ENCODE measurements around the gene ITGB3BP. TPM values are rescaled to one million over a fixed set of nuclear protein-coding genes. Genes with fewer than 3 reads are reported as not detected.

Gene ITGB3BP
- total and polyA plus RNA-seq, 2 of the 8 experiments (the other 6 are each of a cell fraction or from before 2014, with no cell fraction given), result 17.6 to 49.1 TPM

GRCh38 chr1:63458750-63459149 lies 64.3 kb downstream of the ITGB3BP start (continued):
- TF ChIP-seq ZNF274 (IDR thresholded peaks at IDR 0.05; ENCODE audit: borderline replicate concordance, extremely low read depth, low read length), result no peak
- TF ChIP-seq TBP (IDR thresholded peaks at IDR 0.05; ENCODE audit: low read depth, low read length), result no peak
- no peak for TF ChIP-seq JUN (IDR thresholded peaks at IDR 0.05; ENCODE audit: low read depth, low read length)
- TF ChIP-seq BACH1 (IDR thresholded peaks at IDR 0.05; ENCODE audit: low read length), result no peak
- no peak for TF ChIP-seq SIRT6 (IDR thresholded peaks at IDR 0.05; ENCODE audit: low read length)
- no peak for TF ChIP-seq TAF7 (optimal IDR thresholded peaks at IDR 0.05; ENCODE audit: borderline replicate concordance, low read depth, low read length)
- no peak for TF ChIP-seq CHD2 (IDR thresholded peaks at IDR 0.05; ENCODE audit: low read length)

Measured in H1 (cell line).